Ishikawa (cell line): ENCODE data around the gene ITPR2.

Source experiments
- CEBPB ChIP-seq: IDR thresholded peaks from 2 replicates; pipeline ENCODE4 v1.6.1; 2012
- CREB1 ChIP-seq: IDR thresholded peaks from 2 replicates; pipeline ENCODE4 v1.6.1; 2012; ENCODE audit warnings: low read depth
- EGR1 ChIP-seq: IDR thresholded peaks from 2 replicates; pipeline ENCODE4 v1.6.1; 2012
- EP300 ChIP-seq: IDR thresholded peaks from 2 replicates; pipeline ENCODE4 v1.6.1; 2012; ENCODE audit warnings: borderline replicate concordance
- FOXM1 ChIP-seq: IDR thresholded peaks from 2 replicates; pipeline ENCODE4 v1.6.1; 2012; ENCODE audit warnings: low read depth, borderline replicate concordance
- NFIC ChIP-seq: IDR thresholded peaks from 2 replicates; pipeline ENCODE4 v1.6.1; 2012
- RAD21 ChIP-seq: IDR thresholded peaks from 2 replicates; pipeline ENCODE4 v1.6.1; 2012; ENCODE audit warnings: low read depth
- TAF1 ChIP-seq: IDR thresholded peaks from 2 replicates; pipeline ENCODE4 v1.6.1; 2012; ENCODE audit warnings: low read depth, mild to moderate bottlenecking
- TCF12 ChIP-seq: IDR thresholded peaks from 2 replicates; pipeline ENCODE4 v1.6.1; 2012; ENCODE audit warnings: low read depth
- TEAD4 ChIP-seq: IDR thresholded peaks from 2 replicates; pipeline ENCODE4 v1.6.1; 2012
- YY1 ChIP-seq: IDR thresholded peaks from 2 replicates; pipeline ENCODE4 v1.6.1; 2012; ENCODE audit warnings: low read depth
- ZBTB7A ChIP-seq: IDR thresholded peaks from 2 replicates; pipeline ENCODE4 v1.6.1; 2012; ENCODE audit warnings: low read depth
- TF ChIP-seq, protein P1 (sequence below): IDR thresholded peaks from 2 replicates; pipeline ENCODE4 v1.6.1; 2012
- TF ChIP-seq, protein P2 (sequence below): IDR thresholded peaks from 2 replicates; pipeline ENCODE4 v1.6.1; 2012; ENCODE audit warnings: low read depth, mild to moderate bottlenecking
- TF ChIP-seq, protein P3 (sequence below): IDR thresholded peaks from 2 replicates; pipeline ENCODE4 v1.6.1; 2012

The ITPR2 gene

DNA sequence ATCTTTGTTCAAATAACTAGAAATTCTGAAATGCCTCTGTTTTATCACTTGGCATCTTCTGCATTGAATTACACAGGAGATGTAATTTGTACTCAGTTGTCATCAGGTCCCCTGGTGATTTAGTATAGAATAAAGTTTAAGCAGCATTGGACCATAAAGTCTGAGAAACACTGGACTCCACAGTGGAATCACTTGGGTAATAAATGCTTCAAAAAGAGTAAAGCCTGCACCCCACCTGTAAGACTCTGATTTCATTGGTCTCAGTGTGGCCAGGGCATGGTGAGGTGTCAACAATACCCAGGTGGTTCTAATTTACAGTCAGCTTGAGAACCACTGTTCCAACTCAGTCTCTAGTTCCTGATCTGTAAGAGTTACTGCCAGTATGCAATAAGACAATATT, 148.9 kb downstream of the ITPR2 start:
- TF ChIP-seq, protein P1, sequence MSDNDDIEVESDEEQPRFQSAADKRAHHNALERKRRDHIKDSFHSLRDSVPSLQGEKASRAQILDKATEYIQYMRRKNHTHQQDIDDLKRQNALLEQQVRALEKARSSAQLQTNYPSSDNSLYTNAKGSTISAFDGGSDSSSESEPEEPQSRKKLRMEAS = no peak
- TF ChIP-seq RAD21 (no peak), NFIC (no peak), EP300 (no peak), TEAD4 (no peak), EGR1 (no peak)
- TF ChIP-seq, protein P2, sequence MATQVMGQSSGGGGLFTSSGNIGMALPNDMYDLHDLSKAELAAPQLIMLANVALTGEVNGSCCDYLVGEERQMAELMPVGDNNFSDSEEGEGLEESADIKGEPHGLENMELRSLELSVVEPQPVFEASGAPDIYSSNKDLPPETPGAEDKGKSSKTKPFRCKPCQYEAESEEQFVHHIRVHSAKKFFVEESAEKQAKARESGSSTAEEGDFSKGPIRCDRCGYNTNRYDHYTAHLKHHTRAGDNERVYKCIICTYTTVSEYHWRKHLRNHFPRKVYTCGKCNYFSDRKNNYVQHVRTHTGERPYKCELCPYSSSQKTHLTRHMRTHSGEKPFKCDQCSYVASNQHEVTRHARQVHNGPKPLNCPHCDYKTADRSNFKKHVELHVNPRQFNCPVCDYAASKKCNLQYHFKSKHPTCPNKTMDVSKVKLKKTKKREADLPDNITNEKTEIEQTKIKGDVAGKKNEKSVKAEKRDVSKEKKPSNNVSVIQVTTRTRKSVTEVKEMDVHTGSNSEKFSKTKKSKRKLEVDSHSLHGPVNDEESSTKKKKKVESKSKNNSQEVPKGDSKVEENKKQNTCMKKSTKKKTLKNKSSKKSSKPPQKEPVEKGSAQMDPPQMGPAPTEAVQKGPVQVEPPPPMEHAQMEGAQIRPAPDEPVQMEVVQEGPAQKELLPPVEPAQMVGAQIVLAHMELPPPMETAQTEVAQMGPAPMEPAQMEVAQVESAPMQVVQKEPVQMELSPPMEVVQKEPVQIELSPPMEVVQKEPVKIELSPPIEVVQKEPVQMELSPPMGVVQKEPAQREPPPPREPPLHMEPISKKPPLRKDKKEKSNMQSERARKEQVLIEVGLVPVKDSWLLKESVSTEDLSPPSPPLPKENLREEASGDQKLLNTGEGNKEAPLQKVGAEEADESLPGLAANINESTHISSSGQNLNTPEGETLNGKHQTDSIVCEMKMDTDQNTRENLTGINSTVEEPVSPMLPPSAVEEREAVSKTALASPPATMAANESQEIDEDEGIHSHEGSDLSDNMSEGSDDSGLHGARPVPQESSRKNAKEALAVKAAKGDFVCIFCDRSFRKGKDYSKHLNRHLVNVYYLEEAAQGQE = no peak

DNA sequence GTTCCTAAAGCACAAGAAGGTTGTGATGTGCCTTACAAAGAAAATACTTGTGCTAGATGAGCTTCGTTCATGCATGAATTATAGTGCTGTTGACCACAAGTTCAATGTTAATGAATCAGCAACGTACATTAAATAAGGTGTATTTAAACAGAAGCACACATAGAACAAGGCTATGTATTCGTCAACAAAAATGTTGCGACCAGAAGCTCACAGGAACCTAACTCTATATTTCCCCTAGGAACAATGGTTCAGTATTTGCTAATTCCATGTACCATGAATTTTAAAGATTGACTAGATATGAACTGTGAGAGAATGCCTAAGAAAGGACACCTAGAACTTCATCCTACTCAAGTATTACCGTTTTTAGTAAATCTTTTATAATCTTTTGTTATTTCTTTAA, 149.6 kb downstream of the ITPR2 start:
- TF ChIP-seq TCF12 (no peak), ZBTB7A (no peak)

DNA sequence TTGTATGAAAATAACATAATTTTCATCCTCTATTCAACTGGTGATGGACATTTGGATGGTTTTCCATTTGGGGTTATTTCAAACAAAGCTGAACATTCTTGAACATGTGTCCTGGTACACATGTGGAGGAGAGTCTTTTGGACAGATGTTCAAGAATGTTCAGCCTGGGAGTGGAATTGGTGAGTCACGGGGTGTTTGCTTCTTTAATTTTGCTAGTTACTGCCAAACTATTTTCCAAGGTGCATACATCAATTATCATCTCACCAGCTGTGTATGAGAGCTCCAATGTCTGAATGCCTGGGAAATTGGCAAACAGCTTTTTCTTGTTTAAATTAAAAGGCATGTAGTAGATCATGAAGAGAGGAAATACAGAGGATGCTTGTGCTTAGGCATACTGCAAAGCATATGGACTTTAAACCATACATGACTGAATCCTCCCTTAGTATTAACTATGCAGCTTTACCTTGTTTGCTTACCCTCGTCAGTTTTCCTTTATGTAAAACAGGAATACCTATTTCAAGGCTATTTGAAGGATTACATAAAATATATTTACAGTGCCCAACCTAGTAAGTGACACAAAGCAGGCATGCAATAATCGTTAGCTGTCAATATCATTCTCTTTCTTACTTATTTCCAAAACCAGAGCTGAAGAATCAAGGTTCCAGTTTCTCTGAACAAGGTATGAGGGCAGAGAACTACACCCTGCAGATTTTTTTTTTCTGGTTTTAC, 152.1 kb downstream of the ITPR2 start:
- no peak for TF ChIP-seq EGR1
- no peak for TF ChIP-seq CREB1
- no peak for TF ChIP-seq ZBTB7A
- TF ChIP-seq TEAD4 = no peak
- TF ChIP-seq, protein P1 = no peak
- TF ChIP-seq YY1 = no peak
- no peak for TF ChIP-seq TAF1
- no peak for TF ChIP-seq CEBPB
- TF ChIP-seq FOXM1 = no peak
- TF ChIP-seq, protein P3, sequence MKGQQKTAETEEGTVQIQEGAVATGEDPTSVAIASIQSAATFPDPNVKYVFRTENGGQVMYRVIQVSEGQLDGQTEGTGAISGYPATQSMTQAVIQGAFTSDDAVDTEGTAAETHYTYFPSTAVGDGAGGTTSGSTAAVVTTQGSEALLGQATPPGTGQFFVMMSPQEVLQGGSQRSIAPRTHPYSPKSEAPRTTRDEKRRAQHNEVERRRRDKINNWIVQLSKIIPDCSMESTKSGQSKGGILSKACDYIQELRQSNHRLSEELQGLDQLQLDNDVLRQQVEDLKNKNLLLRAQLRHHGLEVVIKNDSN = no peak
- TF ChIP-seq, protein P2 = no peak

DNA sequence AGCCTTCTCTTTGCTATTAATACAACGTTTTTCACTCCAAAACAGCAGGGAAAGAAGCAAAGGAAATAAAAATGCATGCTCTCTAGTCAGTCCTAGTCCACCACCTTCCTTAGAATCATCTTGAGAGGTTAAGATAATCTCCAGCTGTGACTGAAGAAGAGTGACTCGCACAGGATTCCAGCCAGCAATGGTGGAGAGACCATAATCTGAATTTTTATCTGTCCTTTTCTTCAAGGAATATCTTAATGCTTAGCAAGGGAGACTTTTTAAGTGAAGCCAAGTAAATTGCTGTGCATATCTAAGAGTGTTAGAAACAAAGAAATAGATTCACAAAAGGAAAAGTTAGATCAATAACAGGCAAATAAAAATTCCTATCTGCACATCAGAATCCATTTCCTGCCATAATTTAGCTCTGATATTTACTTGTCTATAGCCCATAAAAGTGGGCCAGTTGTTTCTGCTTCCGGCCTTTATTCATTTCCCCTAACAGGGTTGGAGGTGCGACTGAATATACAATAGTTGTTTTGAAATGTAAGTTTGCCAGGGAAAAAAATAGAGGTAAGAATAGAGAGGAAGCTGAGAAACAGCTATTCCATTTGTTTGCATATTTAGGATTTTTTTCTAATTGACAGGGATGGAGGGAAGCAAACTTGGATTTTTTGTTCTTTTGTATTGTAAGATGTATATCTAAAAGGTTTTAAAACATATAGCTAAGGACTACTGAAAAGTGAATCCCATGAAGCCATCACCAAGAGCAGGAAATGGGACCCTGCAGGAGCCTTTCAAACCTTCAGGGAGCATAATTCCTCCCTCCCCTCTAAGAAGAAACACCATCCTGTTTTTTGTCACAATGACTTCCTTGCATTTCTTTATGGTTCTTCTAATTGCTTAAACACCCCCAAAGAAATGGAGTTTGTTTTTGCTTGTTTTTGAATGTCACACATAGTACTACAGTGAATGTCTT, 154.0 kb downstream of the ITPR2 start:
- TF ChIP-seq TEAD4 = no peak
- TF ChIP-seq, protein P3 = no peak
- no peak for TF ChIP-seq CREB1
- TF ChIP-seq FOXM1 = no peak
- TF ChIP-seq, protein P2 = no peak
- no peak for TF ChIP-seq ZBTB7A
- TF ChIP-seq YY1 = no peak
- TF ChIP-seq RAD21 = no peak
- TF ChIP-seq TAF1 = no peak
- no peak for TF ChIP-seq CEBPB
- TF ChIP-seq TCF12 = no peak
- TF ChIP-seq EGR1 = no peak
- no peak for TF ChIP-seq NFIC
- TF ChIP-seq EP300 = no peak
